ENCODE results near the gene ATP8B4.
A peak's percentile ranks its signal among the peaks of the same experiment; 100 is the strongest.

Gene ATP8B4

GRCh38 chr15:50059883-50060282 lies 59.1 kb downstream of the ATP8B4 start:
- DNase-seq (ENCODE audit: low read depth) = no peak

GRCh38 chr15:50059203-50059772 lies 59.7 kb downstream of the ATP8B4 start:
- no peak for DNase-seq (ENCODE audit: low read depth)

GRCh38 chr15:50057905-50058639 lies 61.0 kb downstream of the ATP8B4 start:
- no peak for DNase-seq (ENCODE audit: low read depth)

GRCh38 chr15:50057196-50057595 lies 61.8 kb downstream of the ATP8B4 start:
- DNase-seq (ENCODE audit: low read depth) = no peak

GRCh38 chr15:50055750-50056157 lies 63.3 kb downstream of the ATP8B4 start:
- no peak for DNase-seq (ENCODE audit: low read depth)

GRCh38 chr15:50055332-50055731 lies 63.7 kb downstream of the ATP8B4 start:
- peak; percentile 87 for DNase-seq (ENCODE audit: low read depth)

GRCh38 chr15:50053055-50053856 lies 65.8 kb downstream of the ATP8B4 start:
- no peak for DNase-seq (ENCODE audit: low read depth)

GRCh38 chr15:50051811-50052419 lies 67.1 kb downstream of the ATP8B4 start:
- DNase-seq (ENCODE audit: low read depth) = peak; percentile 83

GRCh38 chr15:50050986-50051743 lies 67.9 kb downstream of the ATP8B4 start:
- DNase-seq (ENCODE audit: low read depth) = no peak

GRCh38 chr15:50049871-50050270 lies 69.2 kb downstream of the ATP8B4 start:
- DNase-seq (ENCODE audit: low read depth) = no peak

- no peak for DNase-seq (ENCODE audit: low read depth)
Measured at GRCh38 chr15:50046867-50047266, 72.2 kb downstream of the ATP8B4 start.

GRCh38 chr15:50046159-50046558 lies 72.9 kb downstream of the ATP8B4 start:
- DNase-seq (ENCODE audit: low read depth) = no peak

GRCh38 chr15:50044904-50045303 lies 74.1 kb downstream of the ATP8B4 start:
- no peak for DNase-seq (ENCODE audit: low read depth)

- no peak for DNase-seq (ENCODE audit: low read depth)
Measured at GRCh38 chr15:50044406-50044805, 74.6 kb downstream of the ATP8B4 start.

- no peak for DNase-seq (ENCODE audit: low read depth)
Measured at GRCh38 chr15:50042775-50043174, 76.3 kb downstream of the ATP8B4 start.

- no peak for DNase-seq (ENCODE audit: low read depth)
Measured at GRCh38 chr15:50030456-50030855, 88.6 kb downstream of the ATP8B4 start.

GRCh38 chr15:50028326-50028725 lies 90.7 kb downstream of the ATP8B4 start:
- no peak for DNase-seq (ENCODE audit: low read depth)

- peak; percentile 45 for DNase-seq (ENCODE audit: low read depth)
Measured at GRCh38 chr15:50024281-50024680, 94.8 kb downstream of the ATP8B4 start.

- DNase-seq (ENCODE audit: low read depth) = no peak
Measured at GRCh38 chr15:50018491-50018890, 100.5 kb downstream of the ATP8B4 start.

GRCh38 chr15:50017522-50017921 lies 101.5 kb downstream of the ATP8B4 start:
- DNase-seq (ENCODE audit: low read depth) = peak; percentile 17

- no peak for DNase-seq (ENCODE audit: low read depth)
Measured at GRCh38 chr15:50016951-50017350, 102.1 kb downstream of the ATP8B4 start.

GRCh38 chr15:50012790-50013189 lies 106.2 kb downstream of the ATP8B4 start:
- no peak for DNase-seq (ENCODE audit: low read depth)

Data from fibroblast of the conjunctiva (primary cell).